ENCODE results near the gene B4GAT1. TPM values are rescaled to one million over a fixed set of nuclear protein-coding genes. Genes with fewer than 3 reads are reported as not detected.

B4GAT1 gene
- polyA plus RNA-seq, 2 of the 4 experiments (the other 2 are of a cell fraction): 11.0 to 18.0 TPM

GRCh38 chr11:66369073-66369894 is 21.9 kb upstream of the B4GAT1 start:
- Histone ChIP-seq H3K4me1 (peaks cover 17% of the 10 kb centered on the region; the same call in 1 of the 3 replicates), H3K4me2 (no peak overlapping the region), H3K9me3 (no peaks in the 10 kb centered on the region), H3K4me3 (no peak overlapping the region), H3K27ac (no peak overlapping the region)
- WGBS (ENCODE audit: missing lambda C conversion rate): 94% methylated on average over 22 of the region's 25 CpGs
- POLR2A ChIA-PET: no interaction called here
- DNase-seq (ENCODE audit: low read depth in 1 of 2, low spot score in 1 of 2) (no peak), FAIRE-seq (no peak), ATAC-seq (no peak)
- no peak for TF ChIP-seq CTCF (IDR thresholded peaks at IDR 0.05)
- no peak for TF ChIP-seq EHMT2 (IDR thresholded peaks at IDR 0.05; ENCODE audit: low read depth)
- TF ChIP-seq PBX3 (IDR thresholded peaks at IDR 0.05): no peak
- TF ChIP-seq ESRRA (IDR thresholded peaks at IDR 0.05; ENCODE audit: borderline replicate concordance, low read length): no peak
- no peak for TF ChIP-seq SREBF2 (IDR thresholded peaks at IDR 0.05)
- no peak for TF ChIP-seq BCL3 (IDR thresholded peaks at IDR 0.05)
- TF ChIP-seq MAX (IDR thresholded peaks at IDR 0.05): no peak
- TF ChIP-seq USF2 (IDR thresholded peaks at IDR 0.05): no peak
- TF ChIP-seq HDAC2 (IDR thresholded peaks at IDR 0.05): no peak
- TF ChIP-seq KDM5A (IDR thresholded peaks at IDR 0.05): no peak
- TF ChIP-seq EHF (CRISPR knock-in tag; IDR thresholded peaks at IDR 0.05): no peak
- no peak for TF ChIP-seq JUNB (IDR thresholded peaks at IDR 0.05)
- TF ChIP-seq FOSB (CRISPR knock-in tag; IDR thresholded peaks at IDR 0.05): no peak
- TF ChIP-seq ZSCAN20 (CRISPR knock-in tag; IDR thresholded peaks at IDR 0.05): no peak
- CTCF ChIA-PET: interaction anchor here (1.1 to 5.4 kb wide), 4 partner anchors 16 to 49 kb away, joined by 3 to 31 read pairs (median 14); no protein-coding TSS in a partner anchor

GRCh38 chr11:66368484-66368883 is 21.1 kb upstream of the B4GAT1 start:
- ChIA-PET CTCF (interaction anchor here (1.7 to 5.4 kb wide), 2 partner anchors 17 to 40 kb away, joined by 10 to 31 read pairs; no protein-coding TSS in a partner anchor), POLR2A (no interaction called here)
- no peak for FAIRE-seq
- Histone ChIP-seq H3K27ac (no peak overlapping the region), H3K9me3 (no peaks in the 10 kb centered on the region), H3K4me3 (no peak overlapping the region), H3K4me1 (peaks cover 17% of the 10 kb centered on the region; the same call in 1 of the 3 replicates), H3K4me2 (no peak overlapping the region)
- 98% methylated on average over 6 of the region's 6 CpGs for WGBS (ENCODE audit: missing lambda C conversion rate)
- DNase-seq (ENCODE audit: low read depth in 1 of 2, low spot score in 1 of 2): no peak
- TF ChIP-seq RFX5 (IDR thresholded peaks at IDR 0.05) (no peak), TFCP2L1 (CRISPR knock-in tag; IDR thresholded peaks at IDR 0.05) (no peak)
- ATAC-seq: no peak
